ENCODE results near the gene GNMT.

The GNMT gene

GRCh38 chr6:42981836-42982235 lies 21.3 kb downstream of the GNMT start:
- peaks cover 37% of the 10 kb centered on the region for H3K79me2 ChIP-seq (ENCODE audit: insufficient read depth, low read length)
- H2AFZ ChIP-seq (ENCODE audit: low read length): no peak overlapping the region
- H3F3A ChIP-seq (ENCODE audit: low read depth): no peaks in the 10 kb centered on the region
- no peak overlapping the region for H3K4me2 ChIP-seq (ENCODE audit: low read depth, low read length, poor library complexity, severe bottlenecking)
- no peak overlapping the region for H3K4me3 ChIP-seq (ENCODE audit: low read length, poor library complexity, severe bottlenecking)
- TF ChIP-seq CTCF (conservative IDR thresholded peaks at IDR 0.05; ENCODE audit: low read length) (no peak), EZH2phosphoT487 (IDR thresholded peaks at IDR 0.05; ENCODE audit: borderline replicate concordance) (no peak)
- no peaks in the 10 kb centered on the region for H3K27me3 ChIP-seq (ENCODE audit: insufficient read depth, low read length, poor library complexity, severe bottlenecking)
- H3K9me3 ChIP-seq (ENCODE audit: insufficient read depth, low read depth, low read length): no peaks in the 10 kb centered on the region
- H3K9ac ChIP-seq (ENCODE audit: low read depth, low read length, poor library complexity, severe bottlenecking): no peak overlapping the region
- peaks cover 38% of the 10 kb centered on the region for H3K4me1 ChIP-seq (ENCODE audit: insufficient read depth, low read length, poor library complexity, severe bottlenecking)
- H3K36me3 ChIP-seq (ENCODE audit: insufficient read depth, low read length): no peaks in the 10 kb centered on the region
- peaks cover 6% of the 10 kb centered on the region for H4K20me1 ChIP-seq (ENCODE audit: insufficient read depth, low read length, poor library complexity, severe bottlenecking)
- no peaks in the 10 kb centered on the region for H3K9me2 ChIP-seq (replicated peaks; ENCODE audit: low read depth, low read length)

- H4K20me1 ChIP-seq (ENCODE audit: insufficient read depth, low read length, poor library complexity, severe bottlenecking): peaks cover 5% of the 10 kb centered on the region
- no peaks in the 10 kb centered on the region for H3K9me3 ChIP-seq (ENCODE audit: insufficient read depth, low read depth, low read length)
- no peaks in the 10 kb centered on the region for H3K27me3 ChIP-seq (ENCODE audit: insufficient read depth, low read length, poor library complexity, severe bottlenecking)
- H2AFZ ChIP-seq (ENCODE audit: low read length): peak within 1 kb of the TSS; percentile 86
- H3K4me3 ChIP-seq (ENCODE audit: low read length, poor library complexity, severe bottlenecking): peak within 1 kb of the TSS; percentile 85
- TF ChIP-seq EZH2phosphoT487 (IDR thresholded peaks at IDR 0.05; ENCODE audit: borderline replicate concordance): no peak
- H3K9ac ChIP-seq (ENCODE audit: low read depth, low read length, poor library complexity, severe bottlenecking): peak within 1 kb of the TSS; percentile 90
- H3K4me2 ChIP-seq (ENCODE audit: low read depth, low read length, poor library complexity, severe bottlenecking): peak within 1 kb of the TSS; percentile 97
- no peaks in the 10 kb centered on the region for H3F3A ChIP-seq (ENCODE audit: low read depth)
- peaks cover 51% of the 10 kb centered on the region for H3K4me1 ChIP-seq (ENCODE audit: insufficient read depth, low read length, poor library complexity, severe bottlenecking)
- H3K9me2 ChIP-seq (replicated peaks; ENCODE audit: low read depth, low read length): no peaks in the 10 kb centered on the region
- H3K79me2 ChIP-seq (ENCODE audit: insufficient read depth, low read length): peaks cover 45% of the 10 kb centered on the region
- H3K36me3 ChIP-seq (ENCODE audit: insufficient read depth, low read length): no peaks in the 10 kb centered on the region
Observed at GRCh38 chr6:42984001-42984923, 23.7 kb downstream of the GNMT start, which contains the start of gene PPP2R5D. Gene PPP2R5D (plus strand): TSS chr6:42984570. CDS start chr6:42984678, 108 bp downstream.

- no peaks in the 10 kb centered on the region for H3K9me2 ChIP-seq (replicated peaks; ENCODE audit: low read depth, low read length)
- no peaks in the 10 kb centered on the region for H3K27me3 ChIP-seq (ENCODE audit: insufficient read depth, low read length, poor library complexity, severe bottlenecking)
- peak overlapping the region; percentile 85 for H3K4me3 ChIP-seq (ENCODE audit: low read length, poor library complexity, severe bottlenecking)
- peak overlapping the region; percentile 90 for H3K4me2 ChIP-seq (ENCODE audit: low read depth, low read length, poor library complexity, severe bottlenecking)
- H3F3A ChIP-seq (ENCODE audit: low read depth): no peaks in the 10 kb centered on the region
- H3K79me2 ChIP-seq (ENCODE audit: insufficient read depth, low read length): peaks cover 45% of the 10 kb centered on the region
- TF ChIP-seq EZH2phosphoT487 (IDR thresholded peaks at IDR 0.05; ENCODE audit: borderline replicate concordance): no peak
- TF ChIP-seq CTCF (conservative IDR thresholded peaks at IDR 0.05; ENCODE audit: low read length): no peak
- H3K36me3 ChIP-seq (ENCODE audit: insufficient read depth, low read length): no peaks in the 10 kb centered on the region
- peak overlapping the region; percentile 79 for H2AFZ ChIP-seq (ENCODE audit: low read length)
- peaks cover 44% of the 10 kb centered on the region for H3K4me1 ChIP-seq (ENCODE audit: insufficient read depth, low read length, poor library complexity, severe bottlenecking)
- peaks cover 5% of the 10 kb centered on the region for H4K20me1 ChIP-seq (ENCODE audit: insufficient read depth, low read length, poor library complexity, severe bottlenecking)
- H3K9me3 ChIP-seq (ENCODE audit: insufficient read depth, low read depth, low read length): no peaks in the 10 kb centered on the region
- peak overlapping the region; percentile 90 for H3K9ac ChIP-seq (ENCODE audit: low read depth, low read length, poor library complexity, severe bottlenecking)
Observed at GRCh38 chr6:42984924-42985475, 24.4 kb downstream of the GNMT start.
